SK-N-SH (cell line): ENCODE measurements around the gene TLE1.

Experiments used
- EP300 ChIP-seq, 2 experiments: IDR thresholded peaks; 2 replicates each; pipeline versions ENCODE4 v1.4.0 to v1.6.1; 2012; ENCODE audit warnings: borderline replicate concordance in 1 of 2, low read depth in 1 of 2, low read length in 1 of 2
- FOXM1 ChIP-seq: IDR thresholded peaks from 2 replicates; pipeline ENCODE4 v1.4.0; 2012; ENCODE audit warnings: low read depth, mild to moderate bottlenecking
- GABPA ChIP-seq: IDR thresholded peaks from 2 replicates; pipeline ENCODE4 v1.4.0; 2012; ENCODE audit warnings: low read depth, mild to moderate bottlenecking
- RAD21 ChIP-seq: IDR thresholded peaks from 2 replicates; pipeline ENCODE4 v1.6.1; 2012; ENCODE audit warnings: mild to moderate bottlenecking, low read length
- YY1 ChIP-seq: IDR thresholded peaks from 2 replicates; pipeline ENCODE4 v1.4.0; 2012; ENCODE audit warnings: low read depth, mild to moderate bottlenecking
- TF ChIP-seq, protein P1 (sequence below): fragments of 200-600 bp; sonication (generic); IDR thresholded peaks from 2 replicates; pipeline ENCODE4 v1.6.1; 2017; ENCODE audit warnings: antibody characterized with exemption, mild to moderate bottlenecking, moderate library complexity

DNA sequence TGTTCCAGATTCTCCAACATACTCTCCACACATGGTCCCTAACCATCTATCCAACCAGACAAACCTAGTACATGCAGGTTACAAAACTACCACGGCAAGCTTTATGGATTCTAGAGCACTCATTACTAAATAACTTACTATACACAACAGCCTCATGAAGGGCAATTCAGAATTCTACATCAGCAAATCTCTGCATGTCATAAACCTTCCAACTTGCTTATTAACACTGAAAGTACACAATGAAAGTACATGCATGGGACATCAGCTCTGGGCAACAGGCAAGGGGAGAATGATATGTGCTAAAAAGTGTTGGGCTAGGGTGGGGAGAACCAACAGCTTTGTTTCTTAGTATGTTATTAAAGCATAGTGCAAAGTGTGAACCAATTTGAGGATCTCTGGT, 70.4 kb downstream of the TLE1 start:
- TF ChIP-seq, protein P1, sequence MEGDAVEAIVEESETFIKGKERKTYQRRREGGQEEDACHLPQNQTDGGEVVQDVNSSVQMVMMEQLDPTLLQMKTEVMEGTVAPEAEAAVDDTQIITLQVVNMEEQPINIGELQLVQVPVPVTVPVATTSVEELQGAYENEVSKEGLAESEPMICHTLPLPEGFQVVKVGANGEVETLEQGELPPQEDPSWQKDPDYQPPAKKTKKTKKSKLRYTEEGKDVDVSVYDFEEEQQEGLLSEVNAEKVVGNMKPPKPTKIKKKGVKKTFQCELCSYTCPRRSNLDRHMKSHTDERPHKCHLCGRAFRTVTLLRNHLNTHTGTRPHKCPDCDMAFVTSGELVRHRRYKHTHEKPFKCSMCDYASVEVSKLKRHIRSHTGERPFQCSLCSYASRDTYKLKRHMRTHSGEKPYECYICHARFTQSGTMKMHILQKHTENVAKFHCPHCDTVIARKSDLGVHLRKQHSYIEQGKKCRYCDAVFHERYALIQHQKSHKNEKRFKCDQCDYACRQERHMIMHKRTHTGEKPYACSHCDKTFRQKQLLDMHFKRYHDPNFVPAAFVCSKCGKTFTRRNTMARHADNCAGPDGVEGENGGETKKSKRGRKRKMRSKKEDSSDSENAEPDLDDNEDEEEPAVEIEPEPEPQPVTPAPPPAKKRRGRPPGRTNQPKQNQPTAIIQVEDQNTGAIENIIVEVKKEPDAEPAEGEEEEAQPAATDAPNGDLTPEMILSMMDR = no peak
- TF ChIP-seq FOXM1 (no peak), YY1 (no peak), EP300 (IDR thresholded peaks at IDR 0.05; ENCODE audit: borderline replicate concordance in 1 of 2, low read depth in 1 of 2, low read length in 1 of 2) (no peak), RAD21 (no peak), GABPA (no peak)
